ENCODE data around the gene GPATCH2L.
A peak's percentile ranks its signal among the peaks of the same experiment; 100 is the strongest.

The GPATCH2L gene

GRCh38 chr14:76194327-76194726 is 42.6 kb downstream of the GPATCH2L start:
- TF ChIP-seq CTCF (IDR thresholded peaks at IDR 0.05; ENCODE audit: borderline replicate concordance, control extremely low read depth, extremely low read depth, insufficient read depth, missing control alignments): no peak
- in situ Hi-C loops (cut with MboI; ENCODE audit: low sequenced_read_pairs, unreplicated experiment): no loop called here
- DNase-seq (ENCODE audit: low spot score): no peak

- DNase-seq (ENCODE audit: low spot score): no peak
- in situ Hi-C loops (cut with MboI; ENCODE audit: low sequenced_read_pairs, unreplicated experiment): no loop called here
- TF ChIP-seq CTCF (IDR thresholded peaks at IDR 0.05; ENCODE audit: borderline replicate concordance, control extremely low read depth, extremely low read depth, insufficient read depth, missing control alignments): no peak
Observed at GRCh38 chr14:76195003-76195402, 43.3 kb downstream of the GPATCH2L start.

- DNase-seq (ENCODE audit: low spot score): no peak
- TF ChIP-seq CTCF (IDR thresholded peaks at IDR 0.05; ENCODE audit: borderline replicate concordance, control extremely low read depth, extremely low read depth, insufficient read depth, missing control alignments): no peak
- in situ Hi-C loops (cut with MboI; ENCODE audit: low sequenced_read_pairs, unreplicated experiment): no loop called here
Observed at GRCh38 chr14:76196980-76197695, 45.4 kb downstream of the GPATCH2L start.

GRCh38 chr14:76201162-76201561 is 49.4 kb downstream of the GPATCH2L start:
- in situ Hi-C loops (cut with MboI; ENCODE audit: low sequenced_read_pairs, unreplicated experiment): no loop called here
- no peak for DNase-seq (ENCODE audit: low spot score)
- no peak for TF ChIP-seq CTCF (IDR thresholded peaks at IDR 0.05; ENCODE audit: borderline replicate concordance, control extremely low read depth, extremely low read depth, insufficient read depth, missing control alignments)

- no peak for TF ChIP-seq CTCF (IDR thresholded peaks at IDR 0.05; ENCODE audit: borderline replicate concordance, control extremely low read depth, extremely low read depth, insufficient read depth, missing control alignments)
- in situ Hi-C loops (cut with MboI; ENCODE audit: low sequenced_read_pairs, unreplicated experiment): no loop called here
- DNase-seq (ENCODE audit: low spot score): peak; percentile 42
Observed at GRCh38 chr14:76203086-76204001, 51.6 kb downstream of the GPATCH2L start.

GRCh38 chr14:76204461-76205230 is 52.9 kb downstream of the GPATCH2L start:
- in situ Hi-C loops (cut with MboI; ENCODE audit: low sequenced_read_pairs, unreplicated experiment): no loop called here
- no peak for TF ChIP-seq CTCF (IDR thresholded peaks at IDR 0.05; ENCODE audit: borderline replicate concordance, control extremely low read depth, extremely low read depth, insufficient read depth, missing control alignments)
- DNase-seq (ENCODE audit: low spot score): no peak
